ENCODE data around the gene DISC1. TPM values are rescaled to one million over a fixed set of nuclear protein-coding genes. Genes with fewer than 3 reads are reported as not detected.

DISC1 gene
- total and polyA plus RNA-seq, 11 donors, result 0.76 to 12.8 (median 4.3) TPM

DNA sequence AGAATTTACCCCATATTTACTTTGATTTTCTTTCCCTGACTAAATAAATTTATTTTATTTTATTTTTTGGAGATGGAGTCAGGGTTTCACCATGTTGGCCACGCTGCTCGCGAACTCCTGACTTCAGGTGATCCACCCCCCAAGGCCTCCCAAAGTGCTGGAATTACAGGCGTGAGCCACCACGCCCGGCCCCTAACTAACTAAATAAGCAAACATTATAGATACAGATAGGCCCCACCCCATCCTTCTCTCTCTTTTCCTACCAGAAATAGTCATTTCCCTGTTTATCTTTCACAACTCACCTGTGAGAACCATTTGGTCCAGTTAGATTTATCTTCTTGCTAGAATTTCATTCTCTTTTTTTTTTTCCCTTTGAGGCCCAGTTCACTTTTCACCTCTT lies 167.3 kb downstream of the DISC1 start:
- TF ChIP-seq, protein P1, sequence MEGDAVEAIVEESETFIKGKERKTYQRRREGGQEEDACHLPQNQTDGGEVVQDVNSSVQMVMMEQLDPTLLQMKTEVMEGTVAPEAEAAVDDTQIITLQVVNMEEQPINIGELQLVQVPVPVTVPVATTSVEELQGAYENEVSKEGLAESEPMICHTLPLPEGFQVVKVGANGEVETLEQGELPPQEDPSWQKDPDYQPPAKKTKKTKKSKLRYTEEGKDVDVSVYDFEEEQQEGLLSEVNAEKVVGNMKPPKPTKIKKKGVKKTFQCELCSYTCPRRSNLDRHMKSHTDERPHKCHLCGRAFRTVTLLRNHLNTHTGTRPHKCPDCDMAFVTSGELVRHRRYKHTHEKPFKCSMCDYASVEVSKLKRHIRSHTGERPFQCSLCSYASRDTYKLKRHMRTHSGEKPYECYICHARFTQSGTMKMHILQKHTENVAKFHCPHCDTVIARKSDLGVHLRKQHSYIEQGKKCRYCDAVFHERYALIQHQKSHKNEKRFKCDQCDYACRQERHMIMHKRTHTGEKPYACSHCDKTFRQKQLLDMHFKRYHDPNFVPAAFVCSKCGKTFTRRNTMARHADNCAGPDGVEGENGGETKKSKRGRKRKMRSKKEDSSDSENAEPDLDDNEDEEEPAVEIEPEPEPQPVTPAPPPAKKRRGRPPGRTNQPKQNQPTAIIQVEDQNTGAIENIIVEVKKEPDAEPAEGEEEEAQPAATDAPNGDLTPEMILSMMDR (IDR thresholded peaks at IDR 0.05), result no peak
- no peak for TF ChIP-seq POLR2A (IDR thresholded peaks at IDR 0.05)
- Histone ChIP-seq H3K27ac (no peak overlapping the region), H3K36me3 (peaks cover 0 to 10% (median 0%) of the 10 kb centered on the region in 9 donors), H3K4me3 (no peak overlapping the region), H3K4me1 (peaks cover 0 to 13% (median 7%) of the 10 kb centered on the region in 12 donors), H3K9me3 (no peaks in the 10 kb centered on the region), H3K27me3 (no peaks in the 10 kb centered on the region)
- WGBS, 4 donors, result 97 to 99% (median 99%) methylated on average over 6 of the region's 6 CpGs
- ATAC-seq (no peak), DNase-seq (no peak)
- intact Hi-C loops (cut with DNase I), result no loop called here

DNA sequence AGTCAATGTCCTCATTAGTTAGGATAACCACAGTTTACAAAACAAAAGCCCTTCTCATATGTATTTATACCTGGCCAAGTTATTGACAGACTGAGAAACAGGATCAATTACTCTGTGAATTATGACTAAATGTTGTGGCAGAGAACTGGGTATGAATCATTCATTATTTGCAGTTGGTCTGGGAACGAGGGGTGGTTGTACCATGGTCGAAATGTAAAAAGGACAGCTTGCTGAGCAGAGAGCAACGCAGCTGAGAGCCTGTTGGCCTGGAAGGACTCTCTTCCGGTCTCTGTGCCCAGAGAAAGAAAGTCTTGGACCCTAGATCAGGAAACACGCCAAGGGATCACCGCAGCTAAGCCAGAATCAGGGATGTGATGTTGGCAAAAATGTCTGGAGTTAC lies 169.6 kb downstream of the DISC1 start:
- H3K4me3 ChIP-seq, result no peak overlapping the region
- H3K4me1 ChIP-seq, result peaks cover 0 to 18% (median 7%) of the 10 kb centered on the region in 12 donors
- TF ChIP-seq POLR2A (IDR thresholded peaks at IDR 0.05), result no peak
- TF ChIP-seq, protein P1 (IDR thresholded peaks at IDR 0.05), result no peak
- peaks cover 0 to 16% (median 0%) of the 10 kb centered on the region in 9 donors for H3K36me3 ChIP-seq
- intact Hi-C loops (cut with DNase I), result no loop called here
- H3K9me3 ChIP-seq, result no peaks in the 10 kb centered on the region
- no peaks in the 10 kb centered on the region for H3K27me3 ChIP-seq
- WGBS, 4 donors, result 90 to 95% (median 91%) methylated on average over 6 of the region's 6 CpGs
- no peak overlapping the region for H3K27ac ChIP-seq
- ATAC-seq (no peak), DNase-seq (no peak)

DNA sequence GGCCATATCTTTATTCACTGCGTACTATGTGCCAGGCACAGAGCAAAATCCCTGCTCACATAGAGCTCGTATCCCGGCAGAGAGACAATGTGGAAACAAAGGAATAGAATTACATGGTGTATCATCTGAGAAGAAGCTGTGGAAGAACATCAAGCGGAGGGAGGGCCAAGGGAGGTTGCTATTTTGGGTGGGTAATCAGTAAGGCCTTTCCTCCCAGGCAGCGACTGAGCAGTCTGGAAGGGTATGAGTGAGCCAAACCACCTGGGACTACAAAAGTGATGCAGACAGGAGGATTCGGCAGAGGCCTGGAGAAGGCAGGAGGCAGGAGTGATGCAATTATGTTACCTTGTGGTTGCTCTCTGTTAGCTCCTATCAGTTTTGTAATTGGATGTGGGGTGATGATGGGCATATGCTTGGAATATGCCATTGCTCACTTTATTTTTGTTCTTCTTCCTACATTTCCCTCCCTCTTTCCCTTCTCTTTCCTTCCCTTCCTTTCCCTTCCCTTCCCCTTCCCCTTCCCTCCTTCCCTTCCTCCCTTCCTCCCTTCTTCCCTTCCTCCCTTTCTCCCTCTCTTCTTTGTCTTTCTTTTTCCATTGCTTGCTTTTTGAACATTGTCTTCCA lies 172.9 kb downstream of the DISC1 start:
- ATAC-seq, result peak; percentile 24 to 66 (median 42)

DNA sequence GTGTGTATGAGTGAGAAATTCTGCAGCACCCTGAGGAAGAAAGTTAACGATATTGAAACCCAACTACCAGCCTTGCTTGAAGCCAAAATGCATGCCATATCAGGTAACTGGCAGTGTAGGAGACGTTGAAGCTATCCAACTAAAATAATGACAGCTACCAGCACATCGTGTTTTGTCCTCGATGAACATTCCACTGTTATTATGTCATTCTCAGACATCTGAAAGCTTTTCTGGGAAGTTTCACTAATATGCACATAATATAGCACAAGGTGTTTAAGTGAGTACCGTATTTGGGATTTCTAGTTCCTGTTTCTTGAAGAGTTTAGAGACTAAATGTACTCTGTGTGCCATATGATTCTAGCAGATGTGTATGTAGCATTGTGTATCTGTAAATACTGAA lies 173.5 kb downstream of the DISC1 start:
- DNase-seq (no peak), ATAC-seq (no peak)
- no peaks in the 10 kb centered on the region for H3K9me3 ChIP-seq
- no peak overlapping the region for H3K27ac ChIP-seq
- peaks cover 0 to 16% (median 0%) of the 10 kb centered on the region in 9 donors for H3K36me3 ChIP-seq
- H3K4me1 ChIP-seq, result peaks cover 0 to 7% (median 0%) of the 10 kb centered on the region in 12 donors
- no peak overlapping the region for H3K4me3 ChIP-seq
- TF ChIP-seq POLR2A (IDR thresholded peaks at IDR 0.05), result no peak
- TF ChIP-seq, protein P1 (IDR thresholded peaks at IDR 0.05), result no peak
- no peaks in the 10 kb centered on the region for H3K27me3 ChIP-seq
- WGBS, 4 donors, result 48 to 63% (median 60%) methylated on average over 5 of the region's 5 CpGs
- intact Hi-C loops (cut with DNase I), result loop anchor here in 4 of 10 donors (2.0 to 10.0 kb wide), 3 partner anchors 45 to 165 kb away; no protein-coding TSS in a partner anchor

More for the DNA sequence above, 172.9 kb downstream of the DISC1 start:
- no peak overlapping the region for H3K4me3 ChIP-seq
- peaks cover 0 to 7% (median 0%) of the 10 kb centered on the region in 12 donors for H3K4me1 ChIP-seq
- WGBS, 4 donors, result 52 to 70% (median 61%) methylated on average over 6 of the region's 6 CpGs
- no peaks in the 10 kb centered on the region for H3K9me3 ChIP-seq
- TF ChIP-seq, protein P1 (IDR thresholded peaks at IDR 0.05), result no peak
- TF ChIP-seq POLR2A (IDR thresholded peaks at IDR 0.05), result no peak
- H3K27me3 ChIP-seq, result no peaks in the 10 kb centered on the region
- DNase-seq, result no peak
- peaks cover 0 to 16% (median 0%) of the 10 kb centered on the region in 9 donors for H3K36me3 ChIP-seq
- intact Hi-C loops (cut with DNase I), result no loop called here
- no peak overlapping the region for H3K27ac ChIP-seq
